ENCODE measurements around the gene S100A4.
A peak's percentile ranks its signal among the peaks of the same experiment; 100 is the strongest.

The S100A4 gene

GRCh38 chr1:153513023-153513422 lies 32.6 kb downstream of the S100A4 start:
- no peak for DNase-seq (ENCODE audit: low read depth)
- TF ChIP-seq CTCF (IDR thresholded peaks at IDR 0.05; ENCODE audit: control insufficient read depth, extremely low read depth, insufficient read depth), result peak; percentile 26; the same call in 1 of the 2 replicates

DNA sequence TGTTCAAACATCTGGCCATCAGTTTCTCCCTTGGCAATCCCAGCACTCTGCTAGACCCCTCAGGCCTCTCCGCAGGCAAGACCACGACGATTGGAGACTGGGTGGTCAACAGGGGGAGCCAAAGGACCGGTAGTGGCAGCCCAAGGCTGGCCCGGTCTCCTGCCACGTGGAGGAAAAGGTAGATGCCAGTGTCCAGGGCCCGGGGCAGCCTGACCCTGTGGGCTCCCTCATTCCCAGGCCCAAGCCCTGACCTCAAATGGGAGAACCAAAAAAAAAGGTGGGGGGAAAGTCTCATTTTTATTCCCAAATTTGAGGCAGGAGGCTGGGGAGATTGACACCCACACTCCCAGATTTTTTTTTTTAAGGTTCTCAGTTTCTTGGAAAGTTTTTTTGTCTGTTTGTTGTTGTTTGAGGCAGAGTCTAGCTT lies 34.6 kb downstream of the S100A4 start:
- no peak overlapping the region for H3K4me3 ChIP-seq (ENCODE audit: low read depth, low read length)
- DNase-seq (ENCODE audit: low read depth), result no peak
- TF ChIP-seq CTCF (IDR thresholded peaks at IDR 0.05; ENCODE audit: control insufficient read depth, extremely low read depth, insufficient read depth), result peak; percentile 85

More at GRCh38 chr1:153513023-153513422, 32.6 kb downstream of the S100A4 start:
- no peak overlapping the region for H3K4me3 ChIP-seq (ENCODE audit: low read depth, low read length)

- DNase-seq (ENCODE audit: low read depth), result no peak
- H3K4me3 ChIP-seq (ENCODE audit: low read depth, low read length), result no peak overlapping the region
- peak; percentile 70 for TF ChIP-seq CTCF (IDR thresholded peaks at IDR 0.05; ENCODE audit: control insufficient read depth, extremely low read depth, insufficient read depth)
Observed at GRCh38 chr1:153509729-153510354, 35.8 kb downstream of the S100A4 start.

GRCh38 chr1:153509036-153509435 lies 36.6 kb downstream of the S100A4 start:
- no peak overlapping the region for H3K4me3 ChIP-seq (ENCODE audit: low read depth, low read length)
- no peak for TF ChIP-seq CTCF (IDR thresholded peaks at IDR 0.05; ENCODE audit: control insufficient read depth, extremely low read depth, insufficient read depth)

DNA sequence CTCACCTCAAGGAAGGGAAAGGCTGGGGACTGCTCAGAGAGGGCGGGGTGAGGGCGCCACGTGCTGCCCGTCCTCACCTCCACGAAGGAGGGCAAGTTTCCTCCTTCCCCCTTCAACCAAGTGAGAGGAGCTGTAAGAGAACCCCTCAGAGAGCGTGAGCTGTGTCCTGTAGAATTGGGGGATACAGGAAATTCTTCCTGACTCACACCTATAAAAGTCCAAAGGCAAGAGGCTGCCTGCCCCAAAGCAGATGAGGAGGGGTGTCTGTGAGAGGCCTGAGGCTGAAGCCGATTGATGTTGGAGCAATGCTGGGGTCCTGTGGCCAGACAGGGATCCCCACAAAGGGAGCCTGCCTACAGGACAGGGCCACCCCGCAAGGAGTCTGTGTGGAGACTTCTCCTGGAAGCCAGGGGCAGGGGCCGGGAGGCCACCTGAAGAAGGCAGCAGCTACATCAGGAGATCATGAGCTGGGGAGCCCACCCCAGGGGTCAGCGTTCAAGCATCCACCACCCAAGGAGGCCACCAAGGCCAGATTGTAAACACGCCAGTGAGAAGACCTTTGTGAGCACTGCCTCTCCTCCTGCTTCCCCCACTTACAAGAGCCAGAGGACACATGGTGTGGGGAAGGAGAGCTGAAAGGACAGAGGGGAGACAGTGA lies 37.6 kb downstream of the S100A4 start:
- TF ChIP-seq CTCF (IDR thresholded peaks at IDR 0.05; ENCODE audit: control insufficient read depth, extremely low read depth, insufficient read depth), result no peak
- DNase-seq (ENCODE audit: low read depth), result no peak
- no peak overlapping the region for H3K4me3 ChIP-seq (ENCODE audit: low read depth, low read length)

More at GRCh38 chr1:153509036-153509435, 36.6 kb downstream of the S100A4 start:
- DNase-seq (ENCODE audit: low read depth), result no peak

- no peak for TF ChIP-seq CTCF (IDR thresholded peaks at IDR 0.05; ENCODE audit: control insufficient read depth, extremely low read depth, insufficient read depth)
- no peak overlapping the region for H3K4me3 ChIP-seq (ENCODE audit: low read depth, low read length)
- no peak for DNase-seq (ENCODE audit: low read depth)
Observed at GRCh38 chr1:153506831-153507413, 38.7 kb downstream of the S100A4 start.

Measured in LNCaP clone FGC (cell line).